HL-60 (cell line): ENCODE results near the gene ARHGAP25.
A peak's percentile ranks its signal among the peaks of the same experiment; 100 is the strongest.

ENCODE experiments used
- DNase-seq, 2 experiments: peaks; one replicate each; pipeline ENCODE4 v3.0.0-alpha.2; 2010 to 2020; ENCODE audit warnings: low read depth in 1 of 2, low spot score in 1 of 2
- H3K27ac ChIP-seq: fragments of 250-450 bp; sonication (Bioruptor Pico); replicated peaks from 2 replicates; pipeline ENCODE4 v1.5.1; 2020; ENCODE audit warnings: mild to moderate bottlenecking, moderate library complexity
- H3K27me3 ChIP-seq: fragments of 250-450 bp; sonication (Bioruptor Pico); 2 replicates; pipeline ENCODE4 v1.5.1; 2021; ENCODE audit warnings: mild to moderate bottlenecking, moderate library complexity; ENCODE audit not compliant: insufficient read depth, poor library complexity, severe bottlenecking
- H3K4me3 ChIP-seq: replicated peaks from 2 replicates; pipeline ENCODE4 v1.5.1; 2011; ENCODE audit warnings: mild to moderate bottlenecking, control low read depth, low read length; ENCODE audit not compliant: insufficient read depth
- CTCF ChIP-seq: IDR thresholded peaks from one replicate; pipeline ENCODE4 v1.5.1; 2011; ENCODE audit warnings: low read length, control low read depth, inconsistent platforms; ENCODE audit not compliant: insufficient read depth
- GABPA ChIP-seq: IDR thresholded peaks from 2 replicates; pipeline ENCODE4 v1.6.1; 2012; ENCODE audit warnings: low read depth
- POLR2AphosphoS5 ChIP-seq: IDR thresholded peaks from 2 replicates; pipeline ENCODE4 v1.6.1; 2012; ENCODE audit warnings: low read depth
- REST ChIP-seq: IDR thresholded peaks from 2 replicates; pipeline ENCODE4 v1.6.1; 2012; ENCODE audit warnings: low read depth; ENCODE audit not compliant: insufficient replicate concordance
- SPI1 ChIP-seq: IDR thresholded peaks from 2 replicates; pipeline ENCODE4 v1.6.1; 2012; ENCODE audit warnings: low read depth, mild to moderate bottlenecking, borderline replicate concordance

ARHGAP25 gene

GRCh38 chr2:68753318-68753717 lies 18.7 kb downstream of the ARHGAP25 start:
- DNase-seq, result peak in 1 of 2 experiments; percentile 1
- Histone ChIP-seq H3K4me3 (no peak overlapping the region), H3K27me3 (no peaks in the 10 kb centered on the region), H3K27ac (no peak overlapping the region)
- TF ChIP-seq POLR2AphosphoS5 (no peak), SPI1 (no peak), REST (no peak), GABPA (no peak), CTCF (no peak)

GRCh38 chr2:68755071-68755470 lies 20.5 kb downstream of the ARHGAP25 start:
- no peak for DNase-seq
- no peak for TF ChIP-seq REST
- no peak for TF ChIP-seq POLR2AphosphoS5
- no peaks in the 10 kb centered on the region for H3K27me3 ChIP-seq
- H3K4me3 ChIP-seq, result no peak overlapping the region
- no peak overlapping the region for H3K27ac ChIP-seq

- TF ChIP-seq REST (no peak), CTCF (no peak), POLR2AphosphoS5 (no peak), SPI1 (no peak), GABPA (no peak)
- Histone ChIP-seq H3K27ac (no peak overlapping the region), H3K4me3 (no peak overlapping the region), H3K27me3 (no peaks in the 10 kb centered on the region)
- no peak for DNase-seq
These were observed 21.6 kb downstream of the ARHGAP25 start for GRCh38 chr2:68756178-68756577.

- H3K27me3 ChIP-seq, result no peaks in the 10 kb centered on the region
- no peak overlapping the region for H3K4me3 ChIP-seq
- H3K27ac ChIP-seq, result no peak overlapping the region
- TF ChIP-seq POLR2AphosphoS5, result no peak
- no peak for TF ChIP-seq SPI1
- TF ChIP-seq CTCF, result no peak
- TF ChIP-seq GABPA, result no peak
- no peak for TF ChIP-seq REST
- DNase-seq, result no peak
These were observed 22.5 kb downstream of the ARHGAP25 start for GRCh38 chr2:68757081-68757480.
